Esophagus muscularis mucosa (tissue), 3 donors: ENCODE data around the gene OBSCN.

Experiments used
- POLR2AphosphoS5 ChIP-seq, 2 donors: sonication (generic); formaldehyde crosslinking; IDR thresholded peaks; one replicate each; pipeline ENCODE4 v1.6.1; 2017; ENCODE audit warnings: antibody characterized with exemption in 2 of 2
- TF ChIP-seq, protein P1 (sequence below), 3 experiments: fragments of 200-600 bp in 2 of 3; fragments of 450-650 bp in 1 of 3; sonication (generic) in 2 of 3; IDR thresholded peaks; one replicate each; pipeline ENCODE4 v1.5.1; 2017 to 2019; ENCODE audit warnings: antibody characterized with exemption in 3 of 3, mild to moderate bottlenecking in 2 of 3, moderate library complexity in 1 of 3

DNA sequence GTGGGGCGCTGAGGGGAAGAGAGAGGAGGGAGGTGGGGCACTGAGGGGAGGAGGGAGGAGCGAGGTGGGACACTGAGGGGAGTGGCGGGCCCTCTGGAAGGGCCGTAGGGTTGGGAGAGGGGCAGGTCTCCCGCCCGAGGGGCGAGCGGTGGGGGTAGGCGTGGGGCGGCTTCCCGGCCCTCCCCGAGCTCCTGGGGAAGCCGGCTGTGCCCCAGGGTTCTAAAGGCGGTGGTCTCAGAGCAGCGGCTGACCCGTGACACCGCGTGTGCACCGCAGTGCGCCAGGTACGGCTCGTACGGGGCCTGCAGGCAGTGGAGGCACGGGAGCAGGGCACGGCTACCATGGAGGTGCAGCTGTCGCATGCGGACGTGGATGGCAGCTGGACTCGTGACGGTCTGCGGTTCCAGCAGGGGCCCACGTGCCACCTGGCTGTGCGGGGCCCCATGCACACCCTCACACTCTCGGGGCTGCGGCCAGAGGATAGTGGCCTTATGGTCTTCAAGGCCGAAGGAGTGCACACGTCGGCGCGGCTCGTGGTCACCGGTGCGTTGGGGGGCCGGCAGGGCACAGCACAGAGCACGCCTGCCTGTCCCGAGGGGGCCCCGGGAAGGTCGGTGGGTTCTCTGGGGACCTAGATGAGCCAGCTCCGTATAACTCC lies 68.5 kb downstream of the OBSCN start:
- TF ChIP-seq, protein P1, sequence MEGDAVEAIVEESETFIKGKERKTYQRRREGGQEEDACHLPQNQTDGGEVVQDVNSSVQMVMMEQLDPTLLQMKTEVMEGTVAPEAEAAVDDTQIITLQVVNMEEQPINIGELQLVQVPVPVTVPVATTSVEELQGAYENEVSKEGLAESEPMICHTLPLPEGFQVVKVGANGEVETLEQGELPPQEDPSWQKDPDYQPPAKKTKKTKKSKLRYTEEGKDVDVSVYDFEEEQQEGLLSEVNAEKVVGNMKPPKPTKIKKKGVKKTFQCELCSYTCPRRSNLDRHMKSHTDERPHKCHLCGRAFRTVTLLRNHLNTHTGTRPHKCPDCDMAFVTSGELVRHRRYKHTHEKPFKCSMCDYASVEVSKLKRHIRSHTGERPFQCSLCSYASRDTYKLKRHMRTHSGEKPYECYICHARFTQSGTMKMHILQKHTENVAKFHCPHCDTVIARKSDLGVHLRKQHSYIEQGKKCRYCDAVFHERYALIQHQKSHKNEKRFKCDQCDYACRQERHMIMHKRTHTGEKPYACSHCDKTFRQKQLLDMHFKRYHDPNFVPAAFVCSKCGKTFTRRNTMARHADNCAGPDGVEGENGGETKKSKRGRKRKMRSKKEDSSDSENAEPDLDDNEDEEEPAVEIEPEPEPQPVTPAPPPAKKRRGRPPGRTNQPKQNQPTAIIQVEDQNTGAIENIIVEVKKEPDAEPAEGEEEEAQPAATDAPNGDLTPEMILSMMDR (IDR thresholded peaks at IDR 0.05), result no peak
- TF ChIP-seq POLR2AphosphoS5 (IDR thresholded peaks at IDR 0.05), result no peak
